IMR-90 (cell line): ENCODE data around the gene NPM1. TPM values are rescaled to one million over a fixed set of nuclear protein-coding genes. Genes with fewer than 3 reads are reported as not detected.
A peak's percentile ranks its signal among the peaks of the same experiment; 100 is the strongest.

Experiments used
- ATAC-seq: fragments of 200-7000 bp; cut with Tn5 transposase; 2 replicates; pipeline ENCODE4 v1.9.1; 2020; ENCODE audit warnings: low read depth, mild to moderate bottlenecking, moderate library complexity
- BruUV-seq: library from RNA; stranded (reverse); fragments of 400-500 nt; replicated peaks from 2 replicates; lab custom pipeline; 2021; lab: Mats Ljungman, UMichigan
- CTCF ChIA-PET: fragments of 300-600 bp; formaldehyde crosslinking; extraction: SDS; loops from one replicate; lab custom pipeline; 2021; ENCODE audit warnings: antibody characterized with exemption; lab: Yijun Ruan, JAX
- POLR2A ChIA-PET: fragments of 300-600 bp; sonication (Branson Sonifier 250); formaldehyde crosslinking; loops from one replicate; lab custom pipeline; 2022; ENCODE audit warnings: antibody characterized with exemption; ENCODE audit not compliant: unreplicated experiment; lab: Charles Lee
- DNase-seq: peaks from one replicate; pipeline ENCODE4 v3.0.0; 2013
- H2AFZ ChIP-seq: replicated peaks from 2 replicates; pipeline ENCODE3; 2013; ENCODE audit warnings: low read length, mild to moderate bottlenecking; ENCODE audit not compliant: poor library complexity
- H2AK5ac ChIP-seq: 2 replicates; pipeline ENCODE4 v1.6.1; 2013; ENCODE audit warnings: low read depth, low read length, inconsistent platforms
- H2AK9ac ChIP-seq: replicated peaks from 2 replicates; pipeline ENCODE3; 2013; ENCODE audit warnings: mild to moderate bottlenecking, low read depth, low read length, moderate library complexity; ENCODE audit not compliant: poor library complexity
- H2BK120ac ChIP-seq: 2 replicates; pipeline ENCODE4 v1.6.1; 2013; ENCODE audit warnings: low read depth, low read length, inconsistent platforms
- H2BK15ac ChIP-seq: 3 replicates; pipeline ENCODE4 v1.6.1; 2013; ENCODE audit warnings: low read depth, low read length, inconsistent platforms
- H2BK20ac ChIP-seq: 2 replicates; pipeline ENCODE4 v1.6.1; 2013; ENCODE audit warnings: low read depth, mild to moderate bottlenecking, inconsistent platforms, low read length, moderate library complexity
- H2BK5ac ChIP-seq: 2 replicates; pipeline ENCODE4 v1.6.1; 2013; ENCODE audit warnings: mild to moderate bottlenecking, low read depth, low read length, inconsistent platforms; ENCODE audit not compliant: poor library complexity, severe bottlenecking
- H3K14ac ChIP-seq: replicated peaks from 2 replicates; pipeline ENCODE4 v1.6.1; 2013; ENCODE audit warnings: low read depth, low read length, inconsistent platforms
- H3K18ac ChIP-seq: 2 replicates; pipeline ENCODE4 v1.6.1; 2013; ENCODE audit warnings: low read depth, low read length, control low read depth
- H3K23ac ChIP-seq: 2 replicates; pipeline ENCODE4 v1.6.1; 2013; ENCODE audit warnings: low read depth, low read length, inconsistent platforms
- H3K27ac ChIP-seq: 2 replicates; pipeline ENCODE4 v1.5.1; 2013; ENCODE audit warnings: mild to moderate bottlenecking, control low read depth, low read length; ENCODE audit not compliant: insufficient read depth
- H3K27me3 ChIP-seq: 2 replicates; pipeline ENCODE4 v1.6.1; 2013; ENCODE audit warnings: low read length; ENCODE audit not compliant: control insufficient read depth, insufficient read depth
- H3K36me3 ChIP-seq: 2 replicates; pipeline ENCODE4 v1.6.1; 2013; ENCODE audit warnings: low read length, mixed read lengths; ENCODE audit not compliant: control insufficient read depth, insufficient read depth
- H3K4ac ChIP-seq: 2 replicates; pipeline ENCODE4 v1.6.1; 2013; ENCODE audit warnings: low read depth, low read length, inconsistent platforms
- H3K4me1 ChIP-seq: 2 replicates; pipeline ENCODE4 v1.6.1; 2013; ENCODE audit warnings: low read length, mixed read lengths; ENCODE audit not compliant: control insufficient read depth, insufficient read depth
- H3K4me2 ChIP-seq: 2 replicates; pipeline ENCODE4 v1.6.1; 2013; ENCODE audit warnings: low read depth, mild to moderate bottlenecking, control low read depth, low read length, moderate library complexity
- H3K4me3 ChIP-seq: 2 replicates; pipeline ENCODE4 v1.5.1; 2013; ENCODE audit warnings: low read depth, mild to moderate bottlenecking, control low read depth, low read length, moderate library complexity; ENCODE audit not compliant: insufficient read depth
- H3K56ac ChIP-seq: 2 replicates; pipeline ENCODE4 v1.6.1; 2013; ENCODE audit warnings: low read length, inconsistent platforms; ENCODE audit not compliant: insufficient read depth; ENCODE audit errors: extremely low read depth
- H3K79me1 ChIP-seq, 2 experiments: 2 replicates each; pipeline ENCODE4 v1.6.1; 2013; ENCODE audit warnings: low read length in 2 of 2, inconsistent platforms in 1 of 2, low read depth in 1 of 2
- H3K9ac ChIP-seq: 2 replicates; pipeline ENCODE4 v1.6.1; 2013; ENCODE audit warnings: low read depth, low read length, control low read depth
- H3K9me1 ChIP-seq: 2 replicates; pipeline ENCODE4 v1.6.1; 2013; ENCODE audit warnings: low read length, inconsistent platforms; ENCODE audit not compliant: insufficient read depth
- H3K9me3 ChIP-seq: 2 replicates; pipeline ENCODE4 v1.6.1; 2013; ENCODE audit warnings: low read length; ENCODE audit not compliant: control insufficient read depth, insufficient read depth
- H4K20me1 ChIP-seq: 2 replicates; pipeline ENCODE4 v1.6.1; 2013; ENCODE audit warnings: low read length, inconsistent platforms; ENCODE audit not compliant: insufficient read depth
- H4K5ac ChIP-seq: 2 replicates; pipeline ENCODE4 v1.6.1; 2013; ENCODE audit warnings: mild to moderate bottlenecking, low read depth, low read length, control low read depth
- H4K8ac ChIP-seq, 2 experiments: 2 replicates each; pipeline ENCODE4 v1.6.1; 2013; ENCODE audit warnings: low read depth in 2 of 2, low read length in 2 of 2, control low read depth in 1 of 2, inconsistent platforms in 1 of 2
- H4K91ac ChIP-seq: 2 replicates; pipeline ENCODE4 v1.6.1; 2013; ENCODE audit warnings: low read depth, low read length, inconsistent platforms; ENCODE audit not compliant: insufficient read depth
- CEBPB ChIP-seq: IDR thresholded peaks from 2 replicates; pipeline ENCODE4 v1.6.1; 2012; ENCODE audit warnings: low read depth, low read length, improper control_type of control experiment
- CHD1 ChIP-seq: IDR thresholded peaks from 2 replicates; pipeline ENCODE4 v1.6.1; 2012; ENCODE audit warnings: low read depth, low read length, improper control_type of control experiment
- CTCF ChIP-seq: conservative IDR thresholded peaks from 2 replicates; pipeline ENCODE4 v1.5.1; 2012; ENCODE audit warnings: mild to moderate bottlenecking, low read depth, low read length, improper control_type of control experiment
- ELK1 ChIP-seq: fragments of 150-350 bp; IDR thresholded peaks from 2 replicates; pipeline ENCODE4 v1.6.1; 2016; ENCODE audit warnings: low read depth, mild to moderate bottlenecking, low read length, moderate library complexity, borderline replicate concordance
- MAFK ChIP-seq: IDR thresholded peaks from 2 replicates; pipeline ENCODE4 v1.6.1; 2012; ENCODE audit warnings: low read depth, low read length, improper control_type of control experiment
- MAZ ChIP-seq: IDR thresholded peaks from 2 replicates; pipeline ENCODE4 v1.6.1; 2012; ENCODE audit warnings: low read depth, mild to moderate bottlenecking, low read length, improper control_type of control experiment, moderate library complexity, borderline replicate concordance
- MXI1 ChIP-seq: IDR thresholded peaks from 2 replicates; pipeline ENCODE4 v1.6.1; 2012; ENCODE audit warnings: low read depth, mild to moderate bottlenecking, low read length, moderate library complexity, borderline replicate concordance
- NFE2L2 ChIP-seq: fragments of 150-350 bp; IDR thresholded peaks from 2 replicates; pipeline ENCODE4 v1.6.1; 2016; ENCODE audit warnings: low read depth, mild to moderate bottlenecking, low read length
- POLR2A ChIP-seq: IDR thresholded peaks from 2 replicates; pipeline ENCODE4 v1.6.1; 2012; ENCODE audit warnings: mild to moderate bottlenecking, low read depth, low read length
- RAD21 ChIP-seq: IDR thresholded peaks from 2 replicates; pipeline ENCODE4 v1.6.1; 2012; ENCODE audit warnings: low read length, improper control_type of control experiment
- RCOR1 ChIP-seq: IDR thresholded peaks from 2 replicates; pipeline ENCODE4 v1.6.1; 2012; ENCODE audit warnings: mild to moderate bottlenecking, low read length, improper control_type of control experiment; ENCODE audit not compliant: insufficient replicate concordance
- RFX5 ChIP-seq: IDR thresholded peaks from 2 replicates; pipeline ENCODE4 v1.8.0; 2012; ENCODE audit warnings: low read depth, mild to moderate bottlenecking, low read length, moderate library complexity
- USF2 ChIP-seq: fragments of 150-350 bp; IDR thresholded peaks from 2 replicates; pipeline ENCODE4 v1.6.1; 2017; ENCODE audit warnings: mild to moderate bottlenecking, antibody characterized with exemption, low read length, low read depth
- WGBS, 2 experiments: methylation state at CpG; one replicate each; pipeline versions ENCODE4 v1.1.5 to v1.1.7; 2013; ENCODE audit warnings: missing lambda C conversion rate in 2 of 2; ENCODE audit not compliant: insufficient read length in 1 of 2; ENCODE audit errors: extremely low coverage in 2 of 2; 5-methylcytosine and 5-hydroxymethylcytosine counted together
- dilution Hi-C: fragments of 300-500 bp; cut with HindIII; formaldehyde crosslinking; loops from one replicate; pipeline ENCODE4 v1.14.3; 2018; ENCODE audit warnings: low sequenced_read_pairs; ENCODE audit not compliant: unreplicated experiment
- in situ Hi-C: fragments of 300-500 bp; cut with MboI; formaldehyde crosslinking; loops from 3 replicates; pipeline ENCODE4 v1.14.3; 2019; ENCODE audit warnings: low sequenced_read_pairs, inconsistent platforms, mixed read lengths
- intact Hi-C: fragments of 100-400 bp; cut with micrococcal nuclease; formaldehyde crosslinking; loops from 2 replicates; pipeline ENCODE4 v1.10.0; 2022
- polyA plus RNA-seq, 3 experiments: library from polyadenylated mRNA; depleted of rRNA; stranded (reverse); fragments of >200 nt; gene quantifications; 2 replicates each; pipeline ENCODE4 v1.2.3, GENCODE V29; 2012; ENCODE audit warnings: low replicate concordance in 1 of 3
- total RNA-seq: library from RNA; depleted of rRNA; stranded (reverse); fragments of >200 nt; gene quantifications from 2 replicates; pipeline ENCODE4 v1.2.3, GENCODE V29; 2012

NPM1 gene
- total and polyA plus RNA-seq, 2 of the 4 experiments (the other 2 are of a cell fraction) = 856 to 929 TPM

- H2BK5ac ChIP-seq = peak overlapping the region; percentile 91
- peaks cover 7% of the 10 kb centered on the region; the same call in 1 of the 2 replicates for H3K4me1 ChIP-seq
- peak overlapping the region; percentile 76 for H4K5ac ChIP-seq
- dilution Hi-C loops (no loop called here), in situ Hi-C loops (no loop called here), intact Hi-C loops (loop anchor here (2.0 kb wide), 1 partner anchor 70 kb away; no protein-coding TSS in a partner anchor)
- H3K9ac ChIP-seq = peak overlapping the region; percentile 66; the same call in 1 of the 2 replicates
- peak overlapping the region; percentile 96 for H2AFZ ChIP-seq
- H3K9me1 ChIP-seq = peaks cover 4% of the 10 kb centered on the region; the same call in 1 of the 2 replicates
- 0 out of 2 replicates have a peak overlapping the region, but pooled peaks have one; percentile 19 for H3K56ac ChIP-seq
- no peaks in the 10 kb centered on the region for H4K20me1 ChIP-seq
- H2BK20ac ChIP-seq = no peak overlapping the region
- H3K4ac ChIP-seq = peak overlapping the region; percentile 87
- H4K8ac ChIP-seq = peak overlapping the region; percentile 82 to 89; a peak in 3 of 4 replicates
- peak overlapping the region; percentile 91 for H2BK120ac ChIP-seq
- DNase-seq (peak; percentile 73), ATAC-seq (peak; percentile 91)
- no peaks in the 10 kb centered on the region for H3K79me1 ChIP-seq
- peak overlapping the region; percentile 92 for H4K91ac ChIP-seq
- peak overlapping the region; percentile 59 for H3K4me2 ChIP-seq
- ChIA-PET CTCF (no interaction called here), POLR2A (no interaction called here)
- H2AK9ac ChIP-seq = no peak overlapping the region
- no peak overlapping the region for H3K14ac ChIP-seq
- H2AK5ac ChIP-seq = peak overlapping the region; percentile 57; the same call in 1 of the 2 replicates
- peak overlapping the region; percentile 74; the same call in 2 of the 3 replicates for H2BK15ac ChIP-seq
- H3K9me3 ChIP-seq = no peaks in the 10 kb centered on the region
- WGBS, 2 experiments = 11% methylated on average over 7 of the region's 88 CpGs; no CpG with 5 or more reads in 1 of the 2 experiments
- no peaks in the 10 kb centered on the region; the same call in 1 of the 2 replicates for H3K27me3 ChIP-seq
- H3K27ac ChIP-seq = peak overlapping the region; percentile 90
- BruUV-seq = no TSS peak
- peak overlapping the region; percentile 66; the same call in 1 of the 2 replicates for H3K18ac ChIP-seq
- H3K36me3 ChIP-seq = no peaks in the 10 kb centered on the region
- peak overlapping the region; percentile 51 for H3K4me3 ChIP-seq
- H3K23ac ChIP-seq = no peak overlapping the region
- TF ChIP-seq USF2 (no peak), ELK1 (no peak), MAFK (no peak), MAZ (peak; percentile 84; the same call in 1 of the 2 replicates), MXI1 (no peak), RCOR1 (peak; percentile 31), CHD1 (no peak), RAD21 (no peak), NFE2L2 (0 out of 2 replicates have a peak, but pooled peaks have one; percentile 31), CEBPB (no peak), RFX5 (no peak), POLR2A (peak; percentile 38; the same call in 1 of the 2 replicates), CTCF (no peak)
These were observed 63.0 kb downstream of the NPM1 start for GRCh38 chr5:171450423-171451331.
